K562 (cell line): ENCODE data around the gene HOXC10.

Source experiments
- CTCF ChIP-seq, 3 experiments: IDR thresholded peaks in 2 of 3; conservative IDR thresholded peaks in 1 of 3; 2 replicates each; pipeline ENCODE4 v1.5.1; 2011 to 2012; ENCODE audit warnings: low read length in 3 of 3, mild to moderate bottlenecking in 3 of 3, control low read depth in 2 of 3, improper control_type of control experiment in 1 of 3, inconsistent platforms in 1 of 3, low read depth in 1 of 3, mixed read lengths in 1 of 3, moderate library complexity in 1 of 3; ENCODE audit not compliant: insufficient read depth in 2 of 3
- EZH2 ChIP-seq: IDR thresholded peaks from 2 replicates; pipeline ENCODE4 v1.6.1; 2012; ENCODE audit warnings: low read depth, mild to moderate bottlenecking, inconsistent platforms, low read length, borderline replicate concordance
- FOXM1 ChIP-seq, 2 experiments: fragments of 450-650 bp in 1 of 2; sonication (generic) in 1 of 2; formaldehyde crosslinking in 1 of 2; IDR thresholded peaks; 2 replicates each; pipeline versions ENCODE4 v1.6.1 to v1.9.0; 2017 to 2022; ENCODE audit warnings: low read depth in 2 of 2, mild to moderate bottlenecking in 2 of 2, missing genetic modification reagents in 1 of 2, moderate library complexity in 1 of 2
- HNRNPLL ChIP-seq: fragments of 200-400 bp; formaldehyde crosslinking; IDR thresholded peaks from 2 replicates; pipeline ENCODE4 v1.6.1; 2017; ENCODE audit warnings: low read length, low read depth, mild to moderate bottlenecking; ENCODE audit not compliant: poor library complexity, severe bottlenecking
- NR2C1 ChIP-seq, 2 experiments: fragments of 450-650 bp; IDR thresholded peaks; 2 replicates each; pipeline ENCODE4 v1.6.1; 2017; ENCODE audit warnings: mild to moderate bottlenecking in 2 of 2, antibody characterized with exemption in 1 of 2, inconsistent platforms in 1 of 2, missing compliant biosample characterization in 1 of 2, missing genetic modification characterization in 1 of 2
- POLR2A ChIP-seq: fragments of 450-650 bp; conservative IDR thresholded peaks from 2 replicates; pipeline ENCODE4 v1.6.1; 2016
- RBM22 ChIP-seq: fragments of 200-400 bp; formaldehyde crosslinking; IDR thresholded peaks from 2 replicates; pipeline ENCODE4 v1.6.1; 2018; ENCODE audit warnings: low read length, low read depth; ENCODE audit not compliant: poor library complexity, severe bottlenecking
- SIRT6 ChIP-seq: IDR thresholded peaks from one replicate; pipeline ENCODE4 v1.6.1; 2012; ENCODE audit warnings: low read depth, mild to moderate bottlenecking, control low read depth, inconsistent platforms, low read length, moderate library complexity
- ZNF124 ChIP-seq: sonication (generic); formaldehyde crosslinking; IDR thresholded peaks from 2 replicates; pipeline ENCODE4 v1.8.1; 2022; ENCODE audit warnings: missing genetic modification reagents
- TF ChIP-seq, protein P1 (sequence below), 2 experiments: fragments of 450-650 bp; IDR thresholded peaks; 2 replicates each; pipeline ENCODE4 v1.6.1; 2016; ENCODE audit warnings: mild to moderate bottlenecking in 2 of 2, borderline replicate concordance in 1 of 2, low read depth in 1 of 2, moderate library complexity in 1 of 2
- TF ChIP-seq, protein P2 (sequence below): fragments of 250-450 bp; sonication (Bioruptor Pico); IDR thresholded peaks from 2 replicates; pipeline ENCODE4 v1.5.0; 2021
- TF ChIP-seq, protein P3 (sequence below): IDR thresholded peaks from 2 replicates; pipeline ENCODE4 v1.6.1; 2016; ENCODE audit warnings: missing genetic modification characterization, missing compliant biosample characterization

DNA sequence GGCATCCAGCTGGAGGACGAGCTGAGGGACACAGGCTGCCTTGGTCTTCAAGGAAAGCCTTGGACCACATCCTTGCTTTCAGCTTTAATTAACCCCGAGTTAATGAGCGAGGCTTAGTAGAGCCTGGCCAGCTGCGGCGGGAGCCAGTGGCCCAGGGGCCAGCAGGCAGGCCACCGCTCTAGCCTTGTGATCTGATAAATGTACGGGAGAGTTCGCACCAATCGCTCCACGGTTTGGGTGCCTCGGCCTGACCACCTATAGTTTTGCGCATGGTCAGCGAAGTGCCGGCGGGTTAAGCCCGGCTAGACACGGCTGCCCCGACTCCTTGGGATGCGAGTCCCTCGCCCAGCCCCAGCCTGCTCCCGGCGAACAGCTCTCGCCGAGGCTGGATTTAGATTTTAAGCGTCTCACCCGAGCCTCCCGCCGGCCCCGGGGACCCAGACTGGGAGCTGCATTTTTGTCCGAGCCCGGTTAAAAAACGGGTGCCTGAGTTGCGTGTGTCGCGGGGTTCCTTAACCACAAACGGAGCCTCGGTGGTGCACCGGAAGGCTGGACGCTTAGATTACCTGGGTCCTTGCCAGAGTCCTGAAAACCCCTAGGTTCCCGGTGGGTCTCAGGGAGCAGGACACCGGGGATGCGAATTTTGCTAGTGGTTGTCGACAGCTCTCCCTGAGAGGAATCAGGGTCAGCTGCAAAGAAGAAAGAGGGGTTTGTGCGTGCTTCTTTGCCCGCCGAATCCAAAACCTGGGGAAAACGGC, 33.2 kb upstream of the HOXC10 start:
- TF ChIP-seq, protein P1, sequence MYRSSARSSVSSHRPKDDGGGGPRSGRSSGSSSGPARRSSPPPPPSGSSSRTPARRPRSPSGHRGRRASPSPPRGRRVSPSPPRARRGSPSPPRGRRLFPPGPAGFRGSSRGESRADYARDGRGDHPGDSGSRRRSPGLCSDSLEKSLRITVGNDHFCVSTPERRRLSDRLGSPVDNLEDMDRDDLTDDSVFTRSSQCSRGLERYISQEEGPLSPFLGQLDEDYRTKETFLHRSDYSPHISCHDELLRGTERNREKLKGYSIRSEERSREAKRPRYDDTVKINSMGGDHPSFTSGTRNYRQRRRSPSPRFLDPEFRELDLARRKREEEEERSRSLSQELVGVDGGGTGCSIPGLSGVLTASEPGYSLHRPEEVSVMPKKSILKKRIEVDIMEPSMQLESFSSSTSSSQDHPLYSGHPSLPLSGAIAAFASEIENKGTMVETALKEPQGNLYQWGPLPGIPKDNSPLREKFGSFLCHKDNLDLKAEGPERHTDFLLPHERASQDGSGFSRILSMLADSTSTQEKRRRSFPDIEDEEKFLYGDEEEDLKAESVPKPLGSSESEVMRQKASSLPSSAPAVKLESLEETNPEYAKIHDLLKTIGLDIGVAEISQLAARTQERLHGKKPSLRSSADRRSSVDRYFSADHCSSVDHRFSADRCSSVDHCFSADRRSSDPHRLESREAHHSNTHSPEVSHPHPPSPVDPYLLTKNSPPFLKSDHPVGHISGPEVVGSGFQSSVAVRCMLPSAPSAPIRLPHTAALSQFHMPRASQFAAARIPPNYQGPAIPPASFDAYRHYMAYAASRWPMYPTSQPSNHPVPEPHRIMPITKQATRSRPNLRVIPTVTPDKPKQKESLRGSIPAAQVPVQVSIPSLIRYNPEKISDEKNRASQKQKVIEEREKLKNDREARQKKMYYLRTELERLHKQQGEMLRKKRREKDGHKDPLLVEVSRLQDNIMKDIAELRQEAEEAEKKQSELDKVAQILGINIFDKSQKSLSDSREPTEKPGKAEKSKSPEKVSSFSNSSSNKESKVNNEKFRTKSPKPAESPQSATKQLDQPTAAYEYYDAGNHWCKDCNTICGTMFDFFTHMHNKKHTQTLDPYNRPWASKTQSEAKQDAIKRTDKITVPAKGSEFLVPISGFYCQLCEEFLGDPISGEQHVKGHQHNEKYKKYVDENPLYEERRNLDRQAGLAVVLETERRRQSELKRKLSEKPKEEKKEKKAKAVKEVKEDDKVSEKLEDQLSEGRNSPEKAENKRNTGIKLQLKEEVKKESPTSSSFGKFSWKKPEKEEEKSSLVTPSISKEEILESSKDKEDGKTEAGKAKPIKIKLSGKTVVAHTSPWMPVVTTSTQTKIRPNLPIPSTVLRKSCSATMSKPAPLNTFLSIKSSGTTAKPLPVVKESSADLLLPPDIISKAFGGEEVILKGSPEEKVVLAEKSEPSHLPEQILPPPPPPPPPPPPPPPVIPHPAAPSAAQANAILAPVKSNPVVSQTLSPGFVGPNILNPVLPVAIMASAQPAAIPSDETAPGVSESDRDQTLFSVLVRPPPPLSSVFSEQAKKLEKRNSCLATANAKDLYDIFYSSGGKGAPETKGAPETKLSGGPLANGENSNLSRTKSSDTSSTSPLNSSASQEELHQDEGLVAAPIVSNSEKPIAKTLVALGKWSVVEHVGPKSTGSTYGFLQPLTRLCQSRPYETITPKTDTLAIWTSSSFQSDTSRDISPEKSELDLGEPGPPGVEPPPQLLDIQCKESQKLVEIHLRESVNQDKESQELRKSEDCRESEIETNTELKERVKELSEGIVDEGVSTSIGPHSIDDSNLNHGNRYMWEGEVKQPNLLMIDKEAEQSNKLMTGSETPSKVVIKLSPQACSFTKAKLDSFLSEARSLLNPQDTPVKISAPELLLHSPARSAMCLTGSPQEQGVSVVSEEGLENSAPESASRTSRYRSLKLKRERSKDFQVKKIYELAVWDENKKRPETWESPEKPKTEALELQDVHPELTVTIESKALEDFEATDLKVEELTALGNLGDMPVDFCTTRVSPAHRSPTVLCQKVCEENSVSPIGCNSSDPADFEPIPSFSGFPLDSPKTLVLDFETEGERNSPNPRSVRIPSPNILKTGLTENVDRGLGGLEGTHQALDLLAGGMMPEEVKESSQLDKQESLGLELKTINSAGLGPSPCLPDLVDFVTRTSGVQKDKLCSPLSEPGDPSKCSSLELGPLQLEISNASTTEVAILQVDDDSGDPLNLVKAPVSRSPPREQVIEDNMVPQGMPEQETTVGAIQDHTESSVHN (IDR thresholded peaks at IDR 0.05; ENCODE audit: borderline replicate concordance in 1 of 2, low read depth in 1 of 2): no peak
- TF ChIP-seq SIRT6 (no peak), CTCF (IDR thresholded peaks at IDR 0.05 in 2 of 3, conservative IDR thresholded peaks at IDR 0.05 in 1 of 3; ENCODE audit: insufficient read depth in 2 of 3, low read depth in 1 of 3, low read length in 3 of 3) (no peak), ZNF124 (no peak), POLR2A (no peak), FOXM1 (IDR thresholded peaks at IDR 0.05; ENCODE audit: low read depth) (no peak), FOXM1 (CRISPR knock-in tag; IDR thresholded peaks at IDR 0.05; ENCODE audit: low read depth) (no peak), EZH2 (no peak), RBM22 (no peak), NR2C1 (IDR thresholded peaks at IDR 0.05) (no peak), NR2C1 (tag; IDR thresholded peaks at IDR 0.05) (no peak), HNRNPLL (no peak)
- TF ChIP-seq, protein P2, sequence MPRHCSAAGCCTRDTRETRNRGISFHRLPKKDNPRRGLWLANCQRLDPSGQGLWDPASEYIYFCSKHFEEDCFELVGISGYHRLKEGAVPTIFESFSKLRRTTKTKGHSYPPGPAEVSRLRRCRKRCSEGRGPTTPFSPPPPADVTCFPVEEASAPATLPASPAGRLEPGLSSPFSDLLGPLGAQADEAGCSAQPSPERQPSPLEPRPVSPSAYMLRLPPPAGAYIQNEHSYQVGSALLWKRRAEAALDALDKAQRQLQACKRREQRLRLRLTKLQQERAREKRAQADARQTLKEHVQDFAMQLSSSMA (CRISPR knock-in tag): no peak
- TF ChIP-seq, protein P3, sequence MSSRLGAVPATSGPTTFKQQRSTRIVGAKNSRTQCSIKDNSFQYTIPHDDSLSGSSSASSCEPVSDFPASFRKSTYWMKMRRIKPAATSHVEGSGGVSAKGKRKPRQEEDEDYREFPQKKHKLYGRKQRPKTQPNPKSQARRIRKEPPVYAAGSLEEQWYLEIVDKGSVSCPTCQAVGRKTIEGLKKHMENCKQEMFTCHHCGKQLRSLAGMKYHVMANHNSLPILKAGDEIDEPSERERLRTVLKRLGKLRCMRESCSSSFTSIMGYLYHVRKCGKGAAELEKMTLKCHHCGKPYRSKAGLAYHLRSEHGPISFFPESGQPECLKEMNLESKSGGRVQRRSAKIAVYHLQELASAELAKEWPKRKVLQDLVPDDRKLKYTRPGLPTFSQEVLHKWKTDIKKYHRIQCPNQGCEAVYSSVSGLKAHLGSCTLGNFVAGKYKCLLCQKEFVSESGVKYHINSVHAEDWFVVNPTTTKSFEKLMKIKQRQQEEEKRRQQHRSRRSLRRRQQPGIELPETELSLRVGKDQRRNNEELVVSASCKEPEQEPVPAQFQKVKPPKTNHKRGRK (tag): no peak
